Stimulated activated CD4-positive, alpha-beta T cell treated with anti-CD3 and anti-CD28 coated beads, Interleukin-4, amount 100 ng/mL, for 48 hours (primary cell): Measurements from ENCODE around the gene VPS52.

ENCODE experiments used
- DNase-seq, 2 donors: peaks; one replicate each; pipeline ENCODE4 v3.0.0-alpha.2; 2020; ENCODE audit warnings: low read depth in 2 of 2

The VPS52 gene, protein sequence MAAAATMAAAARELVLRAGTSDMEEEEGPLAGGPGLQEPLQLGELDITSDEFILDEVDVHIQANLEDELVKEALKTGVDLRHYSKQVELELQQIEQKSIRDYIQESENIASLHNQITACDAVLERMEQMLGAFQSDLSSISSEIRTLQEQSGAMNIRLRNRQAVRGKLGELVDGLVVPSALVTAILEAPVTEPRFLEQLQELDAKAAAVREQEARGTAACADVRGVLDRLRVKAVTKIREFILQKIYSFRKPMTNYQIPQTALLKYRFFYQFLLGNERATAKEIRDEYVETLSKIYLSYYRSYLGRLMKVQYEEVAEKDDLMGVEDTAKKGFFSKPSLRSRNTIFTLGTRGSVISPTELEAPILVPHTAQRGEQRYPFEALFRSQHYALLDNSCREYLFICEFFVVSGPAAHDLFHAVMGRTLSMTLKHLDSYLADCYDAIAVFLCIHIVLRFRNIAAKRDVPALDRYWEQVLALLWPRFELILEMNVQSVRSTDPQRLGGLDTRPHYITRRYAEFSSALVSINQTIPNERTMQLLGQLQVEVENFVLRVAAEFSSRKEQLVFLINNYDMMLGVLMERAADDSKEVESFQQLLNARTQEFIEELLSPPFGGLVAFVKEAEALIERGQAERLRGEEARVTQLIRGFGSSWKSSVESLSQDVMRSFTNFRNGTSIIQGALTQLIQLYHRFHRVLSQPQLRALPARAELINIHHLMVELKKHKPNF

GRCh38 chr6:33271468-33272274 is at the start of gene VPS52, which contains the start of gene RPS18:
TSS of gene VPS52 (minus strand) at chr6:33271876. CDS start at chr6:33271675, 201 bp downstream.
TSS of gene RPS18 (plus strand) at chr6:33272075. CDS start at chr6:33272120, 45 bp downstream.
- peak; percentile 73 to 86 for DNase-seq

GRCh38 chr6:33321227-33321626 is 49.6 kb upstream of the VPS52 start:
- DNase-seq, result no peak

- no peak for DNase-seq
These were observed 48.9 kb upstream of the VPS52 start for GRCh38 chr6:33320315-33321181.

DNA sequence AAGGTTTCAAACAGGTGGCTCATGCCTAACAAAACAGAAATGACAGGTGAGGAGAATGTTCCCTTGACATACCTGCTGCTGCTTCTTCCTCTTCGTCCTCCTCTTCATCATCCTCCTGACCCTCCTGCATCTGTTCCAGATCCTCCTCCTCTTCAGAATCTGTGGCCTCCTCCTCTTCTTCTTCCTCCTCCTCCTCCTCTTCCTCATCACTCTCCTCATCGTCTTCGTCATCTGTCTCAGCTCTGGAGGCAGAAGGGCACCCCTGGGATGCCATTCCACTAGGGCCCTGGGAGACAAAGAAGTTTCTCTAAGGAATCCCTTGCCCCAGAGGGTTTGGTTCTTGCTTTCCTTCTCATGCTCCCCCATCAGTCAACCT is 48.3 kb upstream of the VPS52 start:
- DNase-seq, result no peak

- DNase-seq, result no peak
These were observed 46.9 kb upstream of the VPS52 start for GRCh38 chr6:33318426-33319073.

DNA sequence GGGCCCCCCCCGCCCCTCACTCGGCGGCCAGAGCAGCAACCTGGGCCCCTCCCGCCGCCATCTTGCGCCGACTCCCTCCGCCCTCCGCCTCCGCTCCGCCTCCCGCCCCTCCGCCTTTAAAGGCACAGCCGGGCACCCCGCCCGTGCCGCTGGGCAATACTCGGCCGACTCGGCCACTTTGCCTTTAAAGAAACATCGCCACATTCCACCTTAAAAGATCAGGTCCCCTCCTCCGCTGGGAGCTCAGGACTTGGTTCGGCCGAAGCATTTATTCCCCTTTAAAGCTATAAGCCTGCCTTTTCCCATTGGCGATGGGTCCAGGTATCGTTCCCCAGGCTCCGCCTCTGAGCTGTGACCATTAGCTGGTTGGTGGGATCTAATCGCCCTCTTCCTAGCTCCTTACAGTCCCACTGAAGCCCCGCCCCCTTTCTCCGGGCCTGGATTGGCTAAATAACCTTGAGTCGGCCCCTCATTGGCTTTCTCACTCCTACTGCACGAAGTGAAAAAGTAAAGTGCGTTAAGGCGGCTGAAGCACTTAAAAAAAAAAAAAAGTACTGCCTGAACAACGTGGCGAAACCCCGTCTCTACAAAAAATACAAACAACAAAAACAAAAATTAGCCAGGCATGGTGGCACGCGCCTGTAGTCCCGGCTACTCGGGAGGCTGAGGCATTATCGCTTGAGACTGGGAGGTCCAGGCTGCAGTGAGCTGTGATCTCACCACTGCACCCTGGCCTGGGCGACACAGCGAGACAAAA is 46.2 kb upstream of the VPS52 start, which contains the start of gene ZBTB22:
Gene ZBTB22 (minus strand): TSS at position 76 of the 757 bp plus-strand sequence. CDS start 828 bp downstream, outside the sequence.
- DNase-seq, result peak; percentile 95 to 97

DNA sequence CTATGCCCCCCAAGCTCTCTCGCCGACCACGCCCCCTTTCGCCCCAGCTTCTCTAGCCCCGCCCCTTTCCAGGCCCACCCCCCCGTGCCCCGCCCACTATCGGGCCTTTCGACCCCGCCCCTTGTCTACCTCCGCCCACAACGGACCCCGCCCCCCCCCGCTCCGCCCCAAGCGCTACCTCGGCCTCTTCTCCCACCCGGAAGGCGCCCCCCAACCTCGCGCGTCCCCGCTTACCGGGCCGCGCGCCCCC is 45.7 kb upstream of the VPS52 start:
- DNase-seq, result no peak

DNA sequence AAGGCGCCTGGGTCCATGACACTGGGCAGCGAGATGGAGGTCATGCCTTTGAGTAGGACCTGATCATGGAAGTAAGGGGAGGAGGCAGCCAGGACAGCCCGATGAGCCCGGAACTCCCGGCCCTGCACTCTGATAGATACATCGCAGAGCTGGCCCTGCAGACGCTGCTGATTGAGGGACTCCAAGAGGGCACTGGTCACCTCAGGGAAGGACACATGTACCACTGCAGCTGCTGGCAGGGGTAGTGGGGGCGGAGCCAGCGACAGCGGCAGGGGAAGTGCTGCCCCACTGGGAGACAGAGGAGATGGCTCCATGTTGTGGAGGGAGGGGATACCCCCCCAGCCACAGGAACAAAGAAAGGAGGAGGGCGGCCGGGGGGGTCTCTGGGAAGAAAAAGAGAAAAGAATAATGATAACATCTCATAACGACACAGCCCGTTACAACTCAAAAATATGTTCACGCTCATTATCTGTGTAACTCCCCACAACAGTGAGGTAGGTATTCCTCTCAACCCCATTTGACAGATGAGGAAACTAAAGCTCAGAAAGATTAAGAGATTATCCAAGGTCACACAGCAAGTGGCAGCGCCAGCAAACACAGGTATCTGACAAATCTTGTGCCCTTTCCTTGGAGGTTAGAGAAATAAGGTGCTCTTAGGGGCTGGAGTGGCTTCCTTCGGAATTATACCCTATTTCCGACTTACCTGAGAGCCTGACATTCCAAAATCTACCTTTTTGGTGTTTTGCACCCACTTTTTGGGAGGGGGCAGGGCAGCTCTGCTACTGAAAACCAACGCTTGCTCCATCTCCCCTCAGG is 45.1 kb upstream of the VPS52 start:
- DNase-seq, result no peak

- no peak for DNase-seq
These were observed 44.3 kb upstream of the VPS52 start for GRCh38 chr6:33315793-33316602.

DNA sequence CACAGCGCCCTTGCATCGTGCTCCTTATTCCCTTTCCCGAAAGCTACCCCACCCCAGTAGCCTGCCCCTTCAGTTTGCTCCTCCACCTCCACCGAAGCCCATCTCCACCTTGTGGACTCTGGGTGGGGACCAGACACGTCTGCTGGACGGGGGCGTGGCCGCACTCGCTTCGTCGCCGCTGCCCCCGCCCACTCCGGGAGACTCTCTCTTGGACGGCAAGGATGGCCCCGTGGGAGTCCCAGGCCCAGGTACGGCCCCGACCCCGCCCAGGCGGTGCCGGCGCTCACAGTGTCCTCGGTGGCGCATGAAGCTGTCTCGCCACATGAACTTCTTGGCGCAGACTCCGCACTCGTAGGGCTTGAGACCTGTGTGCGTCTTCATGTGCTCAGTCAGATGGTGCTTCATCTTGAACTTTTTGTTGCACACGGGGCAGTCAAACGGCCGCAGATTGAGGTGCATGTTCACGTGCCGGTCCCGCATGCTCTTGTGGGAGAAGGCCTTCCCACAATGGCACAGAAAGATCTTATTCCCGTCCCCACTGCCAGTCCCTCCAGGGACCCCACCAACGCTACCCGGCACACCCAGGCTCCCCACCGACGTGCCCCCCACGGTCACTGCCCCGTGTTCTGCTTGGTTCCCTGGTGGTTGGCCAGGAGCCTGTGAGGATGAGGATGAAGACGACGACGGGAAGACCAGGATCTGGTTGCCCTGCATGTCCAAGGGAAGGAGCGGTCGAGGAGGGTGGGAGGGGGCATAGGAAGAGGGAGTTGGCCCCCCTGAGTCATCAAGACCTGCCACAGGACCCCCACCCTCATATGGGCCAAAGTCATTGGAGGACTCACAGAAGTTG is 43.5 kb upstream of the VPS52 start:
- DNase-seq, result no peak

DNA sequence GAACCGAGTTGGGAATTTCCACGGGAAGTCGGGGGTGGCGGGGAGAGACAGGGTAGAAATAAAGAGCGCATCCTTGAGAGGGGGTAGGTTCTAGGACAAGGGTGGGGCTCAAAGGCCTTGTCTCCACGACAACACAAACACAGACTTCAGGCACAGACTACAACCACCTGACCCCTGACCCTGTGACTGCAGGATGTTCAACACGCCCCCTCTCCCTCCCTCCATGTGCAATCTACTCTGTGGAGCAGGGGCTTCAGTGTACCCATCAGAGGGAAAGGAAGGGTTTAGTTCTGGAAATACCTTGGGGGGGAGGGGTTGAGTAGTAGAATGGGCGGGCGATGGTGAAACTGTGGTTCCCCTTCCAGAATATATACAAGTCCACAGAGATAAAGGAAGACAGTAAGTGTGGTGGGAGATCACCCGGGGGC is 42.9 kb upstream of the VPS52 start:
- peak; percentile 35 to 49 for DNase-seq

GRCh38 chr6:33313709-33314514 is 42.2 kb upstream of the VPS52 start, which contains the start of gene TAPBP:
TSS of gene TAPBP (minus strand) at chr6:33314078. CDS start at chr6:33314041, 37 bp downstream.
- peak; percentile 65 to 80 for DNase-seq

DNA sequence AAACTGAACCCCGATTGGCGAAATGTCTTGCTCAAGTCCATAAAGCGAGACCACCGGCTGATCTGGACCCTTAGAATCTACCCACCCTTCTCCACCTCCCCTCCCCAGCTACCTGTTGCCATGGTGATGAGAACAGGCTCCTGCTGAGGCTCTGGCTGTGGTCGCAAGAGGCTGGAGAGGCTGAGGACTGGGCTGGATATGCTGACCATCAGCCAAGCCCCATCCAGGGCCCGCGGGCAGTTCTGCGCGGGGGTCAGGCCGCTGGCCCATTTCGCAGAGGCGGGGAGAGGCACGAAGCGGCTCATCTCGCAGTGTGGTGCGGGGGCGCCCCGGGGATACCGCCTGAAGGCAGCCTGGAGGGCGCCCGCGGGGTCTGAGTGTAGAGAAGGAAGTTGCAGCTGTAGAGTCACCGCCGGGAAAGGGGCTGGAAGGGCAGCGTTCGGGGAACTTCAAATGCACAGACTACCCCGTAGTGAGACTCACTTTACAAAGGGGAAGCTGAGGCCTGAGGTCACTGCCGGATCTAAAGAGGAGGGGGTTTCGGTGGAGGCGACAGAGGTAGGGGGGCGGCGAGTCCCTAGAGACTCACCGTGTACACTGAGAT is 41.5 kb upstream of the VPS52 start:
- peak; percentile 37 to 43 for DNase-seq

- peak; percentile 66 to 74 for DNase-seq
These were observed 40.9 kb upstream of the VPS52 start for GRCh38 chr6:33312361-33313104.

GRCh38 chr6:33306356-33306755 is 34.7 kb upstream of the VPS52 start:
- DNase-seq, result no peak
